ENCODE data around the gene ARHGAP24. TPM values are rescaled to one million over a fixed set of nuclear protein-coding genes. Genes with fewer than 3 reads are reported as not detected.

The ARHGAP24 gene
- total RNA-seq, 3 donors from 2014 or later = 5.2 to 11.6 (median 6.7) TPM

DNA sequence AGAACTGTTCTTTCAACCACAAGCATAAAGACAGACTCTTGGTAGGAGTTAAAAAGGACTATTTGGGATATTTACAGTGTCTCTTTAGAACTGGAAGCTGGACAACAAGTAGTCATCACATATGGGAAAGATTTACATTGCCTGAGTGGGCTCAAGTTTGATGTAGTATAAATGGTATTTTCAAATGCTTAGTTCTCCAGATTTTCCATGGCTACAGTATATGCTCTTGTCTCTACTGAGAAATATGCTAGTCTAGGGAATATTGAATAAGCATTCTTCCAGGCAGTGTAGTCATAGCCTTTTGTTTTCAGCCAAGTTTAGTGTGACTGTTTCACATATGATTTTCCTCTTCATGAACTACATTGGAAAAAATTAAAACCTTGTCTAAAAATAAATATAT is 315.6 kb downstream of the ARHGAP24 start:
- DNase-seq = no peak
- Histone ChIP-seq H3K4me1 (ENCODE audit: low read depth) (no peaks in the 10 kb centered on the region), H3K9me3 (no peaks in the 10 kb centered on the region), H3K4me3 (no peak overlapping the region), H3K36me3 (ENCODE audit: low read depth) (no peaks in the 10 kb centered on the region)
- TF ChIP-seq CTCF (IDR thresholded peaks at IDR 0.05) = no peak
- intact Hi-C loops (cut with DNase I, micrococcal nuclease) = no loop called here
- no peak for ATAC-seq

DNA sequence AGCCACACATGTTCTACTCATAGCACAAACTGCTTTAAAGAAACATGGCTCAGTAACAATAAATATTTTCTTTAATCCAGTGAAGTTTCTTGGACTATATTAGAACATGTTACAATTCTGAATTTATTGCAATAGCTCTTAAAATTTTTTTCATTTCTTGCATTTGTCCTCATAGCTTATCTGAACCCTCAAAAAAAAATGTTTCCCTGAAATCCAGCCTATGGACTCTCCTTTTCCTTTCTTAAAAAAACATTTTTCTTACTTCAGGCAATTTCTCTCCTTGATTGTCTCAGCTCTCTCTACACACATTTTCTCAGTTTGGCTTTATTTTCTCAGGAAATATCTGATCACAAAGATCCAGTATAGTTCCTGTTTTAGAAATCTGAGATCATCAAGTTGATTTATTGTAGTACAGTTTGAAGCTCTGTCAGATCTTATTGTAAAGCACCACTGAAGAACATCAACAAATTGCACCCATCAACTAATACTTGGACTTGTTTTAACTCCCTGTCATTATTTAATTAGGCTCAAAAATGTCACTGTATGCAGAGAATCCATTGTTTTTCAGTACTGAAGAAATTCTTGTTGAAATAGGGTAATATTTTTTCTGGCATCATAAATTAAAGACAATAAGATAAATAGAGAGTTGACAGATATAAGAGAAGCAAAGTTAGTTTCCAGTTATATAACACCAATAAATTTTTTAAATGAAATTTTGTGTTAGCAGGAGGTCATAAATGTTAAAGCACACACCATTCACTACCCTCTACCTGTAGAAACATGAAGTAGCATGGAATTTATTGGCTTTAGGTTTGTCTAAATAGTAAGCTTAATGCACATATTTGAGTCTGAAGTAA is 317.7 kb downstream of the ARHGAP24 start:
- no peak for TF ChIP-seq CTCF (IDR thresholded peaks at IDR 0.05)
- H3K4me3 ChIP-seq = no peak overlapping the region
- ATAC-seq (no peak), DNase-seq (no peak)
- intact Hi-C loops (cut with DNase I, micrococcal nuclease) = no loop called here
- no peaks in the 10 kb centered on the region for H3K9me3 ChIP-seq
- no peaks in the 10 kb centered on the region for H3K4me1 ChIP-seq (ENCODE audit: low read depth)
- no peaks in the 10 kb centered on the region for H3K36me3 ChIP-seq (ENCODE audit: low read depth)

DNA sequence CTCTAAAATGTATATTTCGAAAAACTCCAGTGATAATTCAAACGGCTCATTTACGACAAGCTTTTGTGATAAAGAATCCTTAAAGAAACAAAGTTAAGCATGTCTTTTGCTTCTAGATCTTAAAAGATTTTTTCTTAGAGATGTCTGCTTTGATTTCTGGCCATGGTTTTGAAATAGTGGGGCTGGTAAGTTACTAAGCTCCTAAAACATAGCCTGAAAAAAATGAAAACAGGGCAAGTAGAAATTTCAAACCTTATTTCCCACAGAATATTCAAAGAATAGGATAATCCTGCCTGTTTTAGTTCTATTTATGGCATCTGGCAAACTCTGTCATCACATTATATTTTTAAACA is 318.3 kb downstream of the ARHGAP24 start:
- H3K4me1 ChIP-seq (ENCODE audit: low read depth) = no peaks in the 10 kb centered on the region
- H3K9me3 ChIP-seq = no peaks in the 10 kb centered on the region
- DNase-seq (no peak), ATAC-seq (no peak)
- no peak for TF ChIP-seq CTCF (IDR thresholded peaks at IDR 0.05)
- intact Hi-C loops (cut with DNase I, micrococcal nuclease) = no loop called here
- H3K36me3 ChIP-seq (ENCODE audit: low read depth) = no peaks in the 10 kb centered on the region
- H3K4me3 ChIP-seq = no peak overlapping the region

GRCh38 chr4:85798012-85798770 is 323.2 kb downstream of the ARHGAP24 start:
- no peak for TF ChIP-seq CTCF (IDR thresholded peaks at IDR 0.05)
- intact Hi-C loops (cut with DNase I, micrococcal nuclease) = loop anchor here in 1 of 2 donors (5.0 kb wide), 2 partner anchors 169 to 244 kb away; no protein-coding TSS in a partner anchor

DNA sequence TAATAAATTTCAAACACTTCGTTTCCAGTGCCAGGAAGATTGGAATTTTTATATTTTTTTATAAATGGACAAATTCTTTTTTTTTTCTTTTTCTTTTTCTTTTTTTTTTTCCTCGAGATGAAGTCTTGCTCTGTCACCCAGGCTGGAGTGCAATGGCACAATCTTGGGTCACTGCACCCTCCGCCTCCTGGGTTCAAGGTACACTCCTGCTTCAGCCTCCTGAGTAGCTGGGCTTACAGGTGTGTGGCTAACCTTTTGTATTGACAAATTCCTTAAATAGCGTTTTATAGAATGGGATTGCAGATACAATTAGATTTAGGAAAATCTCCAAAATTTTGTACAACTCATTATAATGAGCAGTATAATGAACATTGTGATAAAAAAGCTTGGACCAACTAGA is 328.9 kb downstream of the ARHGAP24 start:
- H3K4me3 ChIP-seq = no peak overlapping the region
- H3K9me3 ChIP-seq = peaks cover 5% of the 10 kb centered on the region
- ATAC-seq (no peak), DNase-seq (peak in 1 of 3 donors; percentile 17)
- no peaks in the 10 kb centered on the region for H3K36me3 ChIP-seq (ENCODE audit: low read depth)
- no peak for TF ChIP-seq CTCF (IDR thresholded peaks at IDR 0.05)
- intact Hi-C loops (cut with DNase I, micrococcal nuclease) = no loop called here
- no peaks in the 10 kb centered on the region for H3K4me1 ChIP-seq (ENCODE audit: low read depth)

More at GRCh38 chr4:85798012-85798770, 323.2 kb downstream of the ARHGAP24 start:
- Histone ChIP-seq H3K9me3 (peaks cover 6% of the 10 kb centered on the region), H3K4me1 (ENCODE audit: low read depth) (no peaks in the 10 kb centered on the region), H3K4me3 (no peak overlapping the region), H3K36me3 (ENCODE audit: low read depth) (no peaks in the 10 kb centered on the region)
- no peak for ATAC-seq
- DNase-seq = no peak
